Endothelial cell of umbilical vein (primary cell): ENCODE results near the gene EEF2K. TPM values are rescaled to one million over a fixed set of nuclear protein-coding genes. Genes with fewer than 3 reads are reported as not detected.

ENCODE experiments used
- BruUV-seq: library from RNA; stranded (reverse); fragments of 400-500 nt; replicated peaks from 2 replicates; lab custom pipeline; 2021; lab: Mats Ljungman, UMichigan
- CTCF ChIA-PET: fragments of 300-600, 350-600 bp; sonication (Branson Sonifier 250); formaldehyde crosslinking; loops from one replicate; lab custom pipeline; 2021; ENCODE audit warnings: antibody characterized with exemption, inconsistent platforms; lab: Charles Lee
- POLR2A ChIA-PET: fragments of 300-600, 350-600 bp; sonication (Branson Sonifier 250); formaldehyde crosslinking; loops from one replicate; lab custom pipeline; 2021; ENCODE audit warnings: antibody characterized with exemption, inconsistent platforms; lab: Charles Lee
- DNase-seq: peaks from one replicate; pipeline ENCODE4 v3.0.0-alpha.2; 2011; ENCODE audit warnings: low read depth, low spot score
- FAIRE-seq: peaks from 2 replicates; lab custom pipeline; 2011; peaks lifted over from hg19 to GRCh38; lab: Jason Lieb, UNC
- H2AFZ ChIP-seq: 2 replicates; pipeline ENCODE4 v1.6.0; 2012; ENCODE audit warnings: low read depth, low read length, control low read depth, inconsistent platforms
- H3K27ac ChIP-seq: 2 replicates; pipeline ENCODE4 v1.5.1; 2011; ENCODE audit warnings: low read depth, mild to moderate bottlenecking, control low read depth, low read length, moderate library complexity; ENCODE audit not compliant: insufficient read depth
- H3K27me3 ChIP-seq, 2 experiments: 2 replicates each; pipeline versions ENCODE4 v1.6.0 to v1.6.1; 2011; ENCODE audit warnings: low read length in 2 of 2, mixed read lengths in 1 of 2; ENCODE audit not compliant: control insufficient read depth in 2 of 2, insufficient read depth in 2 of 2
- H3K36me3 ChIP-seq, 2 experiments: 2 replicates in 1 of 2; 3 replicates in 1 of 2; pipeline ENCODE4 v1.5.1; 2011; ENCODE audit warnings: low read length in 2 of 2, mild to moderate bottlenecking in 1 of 2, moderate library complexity in 1 of 2; ENCODE audit not compliant: control insufficient read depth in 2 of 2, insufficient read depth in 2 of 2; ENCODE audit errors: extremely low read depth in 1 of 2
- H3K4me1 ChIP-seq: 3 replicates; pipeline ENCODE4 v1.5.1; 2011; ENCODE audit warnings: mild to moderate bottlenecking, low read length; ENCODE audit not compliant: control insufficient read depth, insufficient read depth; ENCODE audit errors: extremely low read depth
- H3K4me2 ChIP-seq: 2 replicates; pipeline ENCODE4 v1.6.1; 2011; ENCODE audit warnings: low read length, control low read depth, mixed read lengths; ENCODE audit not compliant: insufficient read depth
- H3K4me3 ChIP-seq, 3 experiments: fragments of 200-600 bp in 1 of 3; sonication (generic), shearing (Covaris generic) in 1 of 3; replicated peaks in 1 of 3; 2 replicates each; pipeline ENCODE4 v1.5.1; 2011 to 2016; ENCODE audit warnings: control low read depth in 3 of 3, low read length in 3 of 3, mild to moderate bottlenecking in 2 of 3, inconsistent platforms in 1 of 3, low read depth in 1 of 3, moderate library complexity in 1 of 3; ENCODE audit not compliant: insufficient read depth in 1 of 3
- H3K79me2 ChIP-seq: 2 replicates; pipeline ENCODE4 v1.6.0; 2012; ENCODE audit warnings: low read length, inconsistent platforms; ENCODE audit not compliant: control insufficient read depth, insufficient read depth
- H3K9ac ChIP-seq: replicated peaks from 2 replicates; pipeline ENCODE3; 2011; ENCODE audit warnings: low read length, control low read depth; ENCODE audit not compliant: insufficient read depth; ENCODE audit errors: extremely low read depth
- H3K9me1 ChIP-seq: replicated peaks from 3 replicates; pipeline ENCODE4 v1.6.0; 2011; ENCODE audit warnings: mild to moderate bottlenecking, low read length; ENCODE audit not compliant: control insufficient read depth, insufficient read depth; ENCODE audit errors: extremely low read depth
- H3K9me3 ChIP-seq: replicated peaks from 2 replicates; pipeline ENCODE4 v1.5.1; 2012; ENCODE audit warnings: low read length, inconsistent platforms; ENCODE audit not compliant: control insufficient read depth, insufficient read depth
- H4K20me1 ChIP-seq: replicated peaks from 2 replicates; pipeline ENCODE3; 2011; ENCODE audit warnings: mild to moderate bottlenecking, low read length; ENCODE audit not compliant: control insufficient read depth, insufficient read depth; ENCODE audit errors: extremely low read depth
- CTCF ChIP-seq, 2 donors: IDR thresholded peaks; 1 replicate in 1 of 2; 2 replicates in 1 of 2; pipeline ENCODE4 v1.5.1; 2011; ENCODE audit warnings: low read length in 2 of 2, mild to moderate bottlenecking in 2 of 2, moderate library complexity in 2 of 2, control low read depth in 1 of 2, inconsistent platforms in 1 of 2, low read depth in 1 of 2; ENCODE audit not compliant: insufficient read depth in 1 of 2; ENCODE audit errors: extremely low read depth in 1 of 2
- EZH2 ChIP-seq: IDR thresholded peaks from 2 replicates; pipeline ENCODE4 v1.6.1; 2012; ENCODE audit warnings: borderline replicate concordance, low read depth, mild to moderate bottlenecking, moderate library complexity, low read length, inconsistent platforms; ENCODE audit not compliant: severe bottlenecking
- FOS ChIP-seq: IDR thresholded peaks from 2 replicates; pipeline ENCODE4 v1.6.1; 2011; ENCODE audit warnings: mild to moderate bottlenecking, low read length, moderate library complexity, borderline replicate concordance; ENCODE audit not compliant: insufficient read depth
- GATA2 ChIP-seq: IDR thresholded peaks from 2 replicates; pipeline ENCODE4 v1.7.0; 2011; ENCODE audit warnings: low read depth, mild to moderate bottlenecking, moderate library complexity, mixed read lengths, low read length; ENCODE audit not compliant: insufficient read length, insufficient read depth
- JUN ChIP-seq: IDR thresholded peaks from 2 replicates; pipeline ENCODE4 v1.6.1; 2011; ENCODE audit warnings: borderline replicate concordance, low read depth; ENCODE audit not compliant: insufficient read length, insufficient read depth
- MAX ChIP-seq: IDR thresholded peaks from 2 replicates; pipeline ENCODE4 v1.6.1; 2011; ENCODE audit not compliant: insufficient read depth, insufficient read length
- MYC ChIP-seq: IDR thresholded peaks from one replicate; pipeline ENCODE4 v1.6.1; 2011; ENCODE audit warnings: mild to moderate bottlenecking, low read depth, low read length
- POLR2A ChIP-seq: IDR thresholded peaks from 2 replicates; pipeline ENCODE4 v1.6.1; 2012; ENCODE audit warnings: low read depth, mild to moderate bottlenecking, control low read depth, low read length
- POLR2AphosphoS5 ChIP-seq: IDR thresholded peaks from 2 replicates; pipeline ENCODE4 v1.6.1; 2012; ENCODE audit warnings: low read depth, mild to moderate bottlenecking, control low read depth, low read length, moderate library complexity; ENCODE audit not compliant: insufficient read depth
- dilution Hi-C: fragments of 300-500 bp; cut with MboI; formaldehyde crosslinking; loops from one replicate; pipeline ENCODE4 v1.15.0; 2019; ENCODE audit warnings: low sequenced_read_pairs; ENCODE audit not compliant: extremely low pct_ligation_motif_present
- intact Hi-C: fragments of 100-400 bp; cut with micrococcal nuclease; formaldehyde crosslinking; loops from one replicate; pipeline ENCODE4 v1.10.0; 2022
- polyA plus RNA-seq, 4 experiments: library from polyadenylated mRNA; depleted of rRNA in 3 of 4; stranded (reverse) in 3 of 4; unstranded in 1 of 4; fragments of >200 nt; gene quantifications; 2 replicates each; pipeline versions ENCODE4 v1.2.1 to v1.2.3, GENCODE V29; 2011 to 2012; ENCODE audit warnings: missing spikeins in 1 of 4
- total RNA-seq: library from RNA; stranded (reverse); gene quantifications from 2 replicates; pipeline ENCODE4 v1.2.3, GENCODE V29; 2021

Gene EEF2K
- total and polyA plus RNA-seq, 2 donors (not counting 3 experiments of a cell fraction or from before 2014, with no cell fraction given), result 16.0 to 48.6 TPM

- no peak for FAIRE-seq
- dilution Hi-C loops, result no loop called here
- BruUV-seq, result no TSS peak
- ChIA-PET POLR2A (no interaction called here), CTCF (interaction anchor here (1.0 to 1.2 kb wide), 3 partner anchors 8 to 55 kb away, joined by 3 to 4 read pairs (median 3); partner anchors contain the start of gene EEF2K)
- H2AFZ ChIP-seq, result no peak overlapping the region
- no peaks in the 10 kb centered on the region for H3K27me3 ChIP-seq
- H3K27ac ChIP-seq, result no peak overlapping the region
- H3K9ac ChIP-seq, result no peak overlapping the region
- no peak overlapping the region for H3K4me3 ChIP-seq
- no peaks in the 10 kb centered on the region for H3K79me2 ChIP-seq
- H3K9me3 ChIP-seq, result no peaks in the 10 kb centered on the region
- H4K20me1 ChIP-seq, result no peaks in the 10 kb centered on the region
- H3K4me1 ChIP-seq, result peaks cover 7% of the 10 kb centered on the region
- TF ChIP-seq EZH2, result no peak
- TF ChIP-seq POLR2AphosphoS5, result no peak
- TF ChIP-seq MAX, result no peak
- TF ChIP-seq CTCF (IDR thresholded peaks at IDR 0.05; ENCODE audit: extremely low read depth in 1 of 2, insufficient read depth in 1 of 2, low read depth in 1 of 2, low read length in 2 of 2), result no peak
- no peak for TF ChIP-seq FOS
- TF ChIP-seq GATA2, result no peak
- TF ChIP-seq JUN, result no peak
- no peak for TF ChIP-seq POLR2A
- no peak for TF ChIP-seq MYC
- H3K9me1 ChIP-seq, result no peaks in the 10 kb centered on the region
- no peak for DNase-seq
- no peak overlapping the region for H3K4me2 ChIP-seq
- peaks cover 19 to 34% of the 10 kb centered on the region in 2 experiments for H3K36me3 ChIP-seq
- intact Hi-C loops, result no loop called here
Observed at GRCh38 chr16:22260490-22260889, 54.4 kb downstream of the EEF2K start.
